ENCODE results near the gene SLC35F3. TPM values are rescaled to one million over a fixed set of nuclear protein-coding genes. Genes with fewer than 3 reads are reported as not detected.
"Not testable (repeated sequence)": the region's sequence is repeated elsewhere in the genome, so short reads cannot be mapped to it uniquely, and the experiment has no call there.

The SLC35F3 gene
- total and polyA plus RNA-seq, 2 experiments from 2014 or later = 1.0 to 3.2 TPM

DNA sequence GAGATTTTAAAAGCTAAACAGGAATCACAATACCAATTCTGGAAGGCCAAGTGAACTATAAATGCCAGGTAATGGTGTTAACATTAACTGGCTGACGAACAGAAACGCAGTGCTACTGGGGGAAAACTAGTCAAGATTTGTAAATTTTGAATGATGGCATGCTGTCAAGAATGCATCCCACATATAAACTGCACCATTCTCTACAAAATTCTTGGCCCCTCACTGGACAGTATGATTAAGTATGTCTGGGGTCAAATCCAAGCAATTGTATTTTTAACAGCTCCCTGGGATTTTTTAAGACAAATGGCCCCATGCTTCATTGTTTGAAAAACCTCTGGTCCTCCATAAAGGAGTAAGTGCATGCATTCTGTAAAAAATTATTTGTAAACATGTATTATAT is 395.6 kb downstream of the SLC35F3 start:
- DNase-seq (ENCODE audit: low spot score) (no peak), ATAC-seq (no peak)
- no peaks in the 10 kb centered on the region for H3F3A ChIP-seq (replicated peaks; ENCODE audit: low read depth)
- no peak overlapping the region for H2AFZ ChIP-seq
- no peaks in the 10 kb centered on the region for H3K79me2 ChIP-seq (replicated peaks; ENCODE audit: insufficient read depth)
- H3K36me3 ChIP-seq (ENCODE audit: insufficient read depth) = no peaks in the 10 kb centered on the region
- no peak overlapping the region for H3K4me3 ChIP-seq
- H4K20me1 ChIP-seq (replicated peaks; ENCODE audit: insufficient read depth) = no peaks in the 10 kb centered on the region
- TF ChIP-seq, protein P1, sequence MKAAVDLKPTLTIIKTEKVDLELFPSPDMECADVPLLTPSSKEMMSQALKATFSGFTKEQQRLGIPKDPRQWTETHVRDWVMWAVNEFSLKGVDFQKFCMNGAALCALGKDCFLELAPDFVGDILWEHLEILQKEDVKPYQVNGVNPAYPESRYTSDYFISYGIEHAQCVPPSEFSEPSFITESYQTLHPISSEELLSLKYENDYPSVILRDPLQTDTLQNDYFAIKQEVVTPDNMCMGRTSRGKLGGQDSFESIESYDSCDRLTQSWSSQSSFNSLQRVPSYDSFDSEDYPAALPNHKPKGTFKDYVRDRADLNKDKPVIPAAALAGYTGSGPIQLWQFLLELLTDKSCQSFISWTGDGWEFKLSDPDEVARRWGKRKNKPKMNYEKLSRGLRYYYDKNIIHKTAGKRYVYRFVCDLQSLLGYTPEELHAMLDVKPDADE (IDR thresholded peaks at IDR 0.05) = no peak
- TF ChIP-seq EZH2 (IDR thresholded peaks at IDR 0.05; ENCODE audit: low read depth, unreplicated experiment) = no peak
- TF ChIP-seq POLR2AphosphoS5 (IDR thresholded peaks at IDR 0.05; ENCODE audit: low read depth) = no peak
- TF ChIP-seq ZNF114 (CRISPR knock-in tag; IDR thresholded peaks at IDR 0.05) = no peak
- TF ChIP-seq, protein P2, sequence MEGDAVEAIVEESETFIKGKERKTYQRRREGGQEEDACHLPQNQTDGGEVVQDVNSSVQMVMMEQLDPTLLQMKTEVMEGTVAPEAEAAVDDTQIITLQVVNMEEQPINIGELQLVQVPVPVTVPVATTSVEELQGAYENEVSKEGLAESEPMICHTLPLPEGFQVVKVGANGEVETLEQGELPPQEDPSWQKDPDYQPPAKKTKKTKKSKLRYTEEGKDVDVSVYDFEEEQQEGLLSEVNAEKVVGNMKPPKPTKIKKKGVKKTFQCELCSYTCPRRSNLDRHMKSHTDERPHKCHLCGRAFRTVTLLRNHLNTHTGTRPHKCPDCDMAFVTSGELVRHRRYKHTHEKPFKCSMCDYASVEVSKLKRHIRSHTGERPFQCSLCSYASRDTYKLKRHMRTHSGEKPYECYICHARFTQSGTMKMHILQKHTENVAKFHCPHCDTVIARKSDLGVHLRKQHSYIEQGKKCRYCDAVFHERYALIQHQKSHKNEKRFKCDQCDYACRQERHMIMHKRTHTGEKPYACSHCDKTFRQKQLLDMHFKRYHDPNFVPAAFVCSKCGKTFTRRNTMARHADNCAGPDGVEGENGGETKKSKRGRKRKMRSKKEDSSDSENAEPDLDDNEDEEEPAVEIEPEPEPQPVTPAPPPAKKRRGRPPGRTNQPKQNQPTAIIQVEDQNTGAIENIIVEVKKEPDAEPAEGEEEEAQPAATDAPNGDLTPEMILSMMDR (conservative IDR thresholded peaks at IDR 0.05; ENCODE audit: low read depth in 2 of 2) = no peak
- no peak for TF ChIP-seq STAT1 (IDR thresholded peaks at IDR 0.05; ENCODE audit: unreplicated experiment)
- no peak for TF ChIP-seq REST (IDR thresholded peaks at IDR 0.05; ENCODE audit: unreplicated experiment)
- no peak for TF ChIP-seq CREB1 (CRISPR knock-in tag; IDR thresholded peaks at IDR 0.05; ENCODE audit: low read depth)
- no peak for TF ChIP-seq EZH2phosphoT487 (IDR thresholded peaks at IDR 0.05; ENCODE audit: unreplicated experiment)
- TF ChIP-seq JUNB (IDR thresholded peaks at IDR 0.05; ENCODE audit: unreplicated experiment) = no peak
- TF ChIP-seq, protein P3, sequence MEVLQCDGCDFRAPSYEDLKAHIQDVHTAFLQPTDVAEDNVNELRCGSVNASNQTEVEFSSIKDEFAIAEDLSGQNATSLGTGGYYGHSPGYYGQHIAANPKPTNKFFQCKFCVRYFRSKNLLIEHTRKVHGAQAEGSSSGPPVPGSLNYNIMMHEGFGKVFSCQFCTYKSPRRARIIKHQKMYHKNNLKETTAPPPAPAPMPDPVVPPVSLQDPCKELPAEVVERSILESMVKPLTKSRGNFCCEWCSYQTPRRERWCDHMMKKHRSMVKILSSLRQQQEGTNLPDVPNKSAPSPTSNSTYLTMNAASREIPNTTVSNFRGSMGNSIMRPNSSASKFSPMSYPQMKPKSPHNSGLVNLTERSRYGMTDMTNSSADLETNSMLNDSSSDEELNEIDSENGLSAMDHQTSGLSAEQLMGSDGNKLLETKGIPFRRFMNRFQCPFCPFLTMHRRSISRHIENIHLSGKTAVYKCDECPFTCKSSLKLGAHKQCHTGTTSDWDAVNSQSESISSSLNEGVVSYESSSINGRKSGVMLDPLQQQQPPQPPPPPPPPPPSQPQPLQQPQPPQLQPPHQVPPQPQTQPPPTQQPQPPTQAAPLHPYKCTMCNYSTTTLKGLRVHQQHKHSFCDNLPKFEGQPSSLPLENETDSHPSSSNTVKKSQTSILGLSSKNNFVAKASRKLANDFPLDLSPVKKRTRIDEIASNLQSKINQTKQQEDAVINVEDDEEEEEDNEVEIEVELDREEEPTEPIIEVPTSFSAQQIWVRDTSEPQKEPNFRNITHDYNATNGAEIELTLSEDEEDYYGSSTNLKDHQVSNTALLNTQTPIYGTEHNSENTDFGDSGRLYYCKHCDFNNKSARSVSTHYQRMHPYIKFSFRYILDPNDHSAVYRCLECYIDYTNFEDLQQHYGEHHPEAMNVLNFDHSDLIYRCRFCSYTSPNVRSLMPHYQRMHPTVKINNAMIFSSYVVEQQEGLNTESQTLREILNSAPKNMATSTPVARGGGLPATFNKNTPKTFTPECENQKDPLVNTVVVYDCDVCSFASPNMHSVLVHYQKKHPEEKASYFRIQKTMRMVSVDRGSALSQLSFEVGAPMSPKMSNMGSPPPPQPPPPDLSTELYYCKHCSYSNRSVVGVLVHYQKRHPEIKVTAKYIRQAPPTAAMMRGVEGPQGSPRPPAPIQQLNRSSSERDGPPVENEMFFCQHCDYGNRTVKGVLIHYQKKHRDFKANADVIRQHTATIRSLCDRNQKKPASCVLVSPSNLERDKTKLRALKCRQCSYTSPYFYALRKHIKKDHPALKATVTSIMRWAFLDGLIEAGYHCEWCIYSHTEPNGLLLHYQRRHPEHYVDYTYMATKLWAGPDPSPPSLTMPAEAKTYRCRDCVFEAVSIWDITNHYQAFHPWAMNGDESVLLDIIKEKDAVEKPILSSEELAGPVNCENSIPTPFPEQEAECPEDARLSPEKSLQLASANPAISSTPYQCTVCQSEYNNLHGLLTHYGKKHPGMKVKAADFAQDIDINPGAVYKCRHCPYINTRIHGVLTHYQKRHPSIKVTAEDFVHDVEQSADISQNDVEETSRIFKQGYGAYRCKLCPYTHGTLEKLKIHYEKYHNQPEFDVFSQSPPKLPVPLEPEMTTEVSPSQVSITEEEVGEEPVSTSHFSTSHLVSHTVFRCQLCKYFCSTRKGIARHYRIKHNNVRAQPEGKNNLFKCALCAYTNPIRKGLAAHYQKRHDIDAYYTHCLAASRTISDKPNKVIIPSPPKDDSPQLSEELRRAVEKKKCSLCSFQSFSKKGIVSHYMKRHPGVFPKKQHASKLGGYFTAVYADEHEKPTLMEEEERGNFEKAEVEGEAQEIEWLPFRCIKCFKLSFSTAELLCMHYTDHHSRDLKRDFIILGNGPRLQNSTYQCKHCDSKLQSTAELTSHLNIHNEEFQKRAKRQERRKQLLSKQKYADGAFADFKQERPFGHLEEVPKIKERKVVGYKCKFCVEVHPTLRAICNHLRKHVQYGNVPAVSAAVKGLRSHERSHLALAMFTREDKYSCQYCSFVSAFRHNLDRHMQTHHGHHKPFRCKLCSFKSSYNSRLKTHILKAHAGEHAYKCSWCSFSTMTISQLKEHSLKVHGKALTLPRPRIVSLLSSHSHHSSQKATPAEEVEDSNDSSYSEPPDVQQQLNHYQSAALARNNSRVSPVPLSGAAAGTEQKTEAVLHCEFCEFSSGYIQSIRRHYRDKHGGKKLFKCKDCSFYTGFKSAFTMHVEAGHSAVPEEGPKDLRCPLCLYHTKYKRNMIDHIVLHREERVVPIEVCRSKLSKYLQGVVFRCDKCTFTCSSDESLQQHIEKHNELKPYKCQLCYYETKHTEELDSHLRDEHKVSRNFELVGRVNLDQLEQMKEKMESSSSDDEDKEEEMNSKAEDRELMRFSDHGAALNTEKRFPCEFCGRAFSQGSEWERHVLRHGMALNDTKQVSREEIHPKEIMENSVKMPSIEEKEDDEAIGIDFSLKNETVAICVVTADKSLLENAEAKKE (CRISPR knock-in tag; IDR thresholded peaks at IDR 0.05) = no peak
- H3K27me3 ChIP-seq (ENCODE audit: insufficient read depth) = no peaks in the 10 kb centered on the region
- no peaks in the 10 kb centered on the region for H3K4me1 ChIP-seq (ENCODE audit: insufficient read depth)
- Mint-ChIP-seq H3K27me3 (ENCODE audit: insufficient read depth, low read depth, poor library complexity) (no peaks in the 10 kb centered on the region), H3K4me3 (no peak overlapping the region), H3K4me1 (peaks cover 2% of the 10 kb centered on the region), H3K36me3 (ENCODE audit: low read depth) (no peaks in the 10 kb centered on the region), H3K27ac (no peak overlapping the region), H3K9me3 (no peaks in the 10 kb centered on the region)
- H3K27ac ChIP-seq (ENCODE audit: low read depth) = no peak overlapping the region
- H3K9me2 ChIP-seq (ENCODE audit: insufficient read depth) = no peaks in the 10 kb centered on the region
- H3K4me2 ChIP-seq = no peak overlapping the region

- not testable (repeated sequence) for H3F3A ChIP-seq (replicated peaks; ENCODE audit: low read depth); DNase-seq (ENCODE audit: low spot score); H4K20me1 ChIP-seq (replicated peaks; ENCODE audit: insufficient read depth); H3K4me3 ChIP-seq; H3K9me2 ChIP-seq (ENCODE audit: insufficient read depth); H3K27ac Mint-ChIP-seq; H3K27me3 Mint-ChIP-seq (ENCODE audit: insufficient read depth, low read depth, poor library complexity); ATAC-seq; H3K4me1 Mint-ChIP-seq; H3K4me1 ChIP-seq (ENCODE audit: insufficient read depth); H3K4me3 Mint-ChIP-seq; H3K4me2 ChIP-seq; H2AFZ ChIP-seq; H3K9me3 Mint-ChIP-seq; H3K36me3 ChIP-seq (ENCODE audit: insufficient read depth); H3K27ac ChIP-seq (ENCODE audit: low read depth); H3K79me2 ChIP-seq (replicated peaks; ENCODE audit: insufficient read depth); H3K27me3 ChIP-seq (ENCODE audit: insufficient read depth); H3K36me3 Mint-ChIP-seq (ENCODE audit: low read depth)
Measured at GRCh38 chr1:234301663-234302062, 397.2 kb downstream of the SLC35F3 start.
